B cell (primary cell): ENCODE measurements around the gene CTNNB1. TPM values are rescaled to one million over a fixed set of nuclear protein-coding genes. Genes with fewer than 3 reads are reported as not detected.

Source experiments
- ATAC-seq: fragments of 200-7000 bp; cut with Tn5 transposase; one replicate; pipeline ENCODE4 v1.10.0; 2021; ENCODE audit warnings: low read depth, mild to moderate bottlenecking, moderate number of reproducible peaks, moderate library complexity
- CTCF ChIA-PET: fragments of 350-600 bp; sonication (Branson Sonifier 250); formaldehyde crosslinking; loops from one replicate; lab custom pipeline; 2021; ENCODE audit warnings: antibody characterized with exemption, inconsistent platforms; lab: Charles Lee
- POLR2A ChIA-PET: fragments of 350-600 bp; sonication (Branson Sonifier 250); formaldehyde crosslinking; loops from one replicate; lab custom pipeline; 2021; ENCODE audit warnings: antibody characterized with exemption; lab: Charles Lee
- DNase-seq: peaks from one replicate; pipeline ENCODE4 v3.0.0; 2013
- H2AFZ ChIP-seq: 2 replicates; pipeline ENCODE4 v1.6.1; 2012; ENCODE audit warnings: mild to moderate bottlenecking, low read depth, low read length; ENCODE audit not compliant: insufficient read depth, poor library complexity, severe bottlenecking
- H3K27ac ChIP-seq, 2 donors: 1 replicate in 1 of 2; 2 replicates in 1 of 2; pipeline ENCODE4 v1.5.1; 2012 to 2013; ENCODE audit warnings: low read length in 2 of 2, mild to moderate bottlenecking in 2 of 2, moderate library complexity in 1 of 2
- H3K27me3 ChIP-seq, 4 experiments: fragments of 200-600 bp in 1 of 4; sonication (generic) in 1 of 4; replicated peaks in 1 of 4; 1 replicate in 2 of 4; 2 replicates in 2 of 4; pipeline versions ENCODE4 v1.6.1 to v1.7.0; 2013 to 2016; ENCODE audit warnings: low read length in 3 of 4, mild to moderate bottlenecking in 2 of 4, mixed read lengths in 1 of 4, moderate library complexity in 1 of 4; ENCODE audit not compliant: insufficient read depth in 4 of 4, control insufficient read depth in 3 of 4; ENCODE audit errors: control extremely low read depth in 1 of 4
- H3K36me3 ChIP-seq, 2 experiments: replicated peaks in 1 of 2; 1 replicate in 1 of 2; 2 replicates in 1 of 2; pipeline versions ENCODE4 v1.6.1 to v1.7.1; 2013; ENCODE audit warnings: low read length in 1 of 2; ENCODE audit not compliant: insufficient read depth in 2 of 2, control insufficient read depth in 1 of 2; ENCODE audit errors: control extremely low read depth in 1 of 2, extremely low read depth in 1 of 2
- H3K4me1 ChIP-seq, 2 donors: fragments of 200-600 bp in 1 of 2; sonication (generic) in 1 of 2; 1 replicate in 1 of 2; 2 replicates in 1 of 2; pipeline versions ENCODE4 v1.5.1 to v1.6.1; 2013 to 2017; ENCODE audit warnings: low read length in 2 of 2; ENCODE audit not compliant: control insufficient read depth in 2 of 2, insufficient read depth in 2 of 2
- H3K4me2 ChIP-seq: replicated peaks from 2 replicates; pipeline ENCODE3; 2012; ENCODE audit warnings: mild to moderate bottlenecking, low read depth, low read length; ENCODE audit not compliant: poor library complexity, severe bottlenecking
- H3K4me3 ChIP-seq, 5 experiments: fragments of 200-600 bp in 1 of 5; sonication (generic) in 1 of 5; 1 replicate in 3 of 5; 2 replicates in 2 of 5; pipeline versions ENCODE4 v1.5.1 to v1.7.0; 2011 to 2016; ENCODE audit warnings: low read length in 4 of 5, mild to moderate bottlenecking in 4 of 5, low read depth in 2 of 5, control low read depth in 1 of 5, moderate library complexity in 1 of 5; ENCODE audit not compliant: insufficient read depth in 1 of 5; ENCODE audit errors: control extremely low read depth in 1 of 5, extremely low read depth in 1 of 5
- H3K79me2 ChIP-seq: fragments of 200-600 bp; sonication (generic); one replicate; pipeline ENCODE4 v1.6.0; 2016; ENCODE audit warnings: low read length; ENCODE audit not compliant: control insufficient read depth, insufficient read depth
- H3K9ac ChIP-seq: fragments of 200-600 bp; sonication (generic); 2 replicates; pipeline ENCODE4 v1.6.1; 2017; ENCODE audit warnings: mild to moderate bottlenecking, low read length, moderate library complexity
- H3K9me3 ChIP-seq, 3 donors: one replicate each; pipeline versions ENCODE4 v1.6.1 to v1.7.1; 2013; ENCODE audit warnings: low read length in 2 of 3; ENCODE audit not compliant: control insufficient read depth in 2 of 3, insufficient read depth in 1 of 3; ENCODE audit errors: control extremely low read depth in 1 of 3
- H4K20me1 ChIP-seq: 2 replicates; pipeline ENCODE4 v1.6.0; 2012; ENCODE audit warnings: mild to moderate bottlenecking, low read length; ENCODE audit not compliant: insufficient read depth, control insufficient read depth, poor library complexity, severe bottlenecking
- H3K27ac Mint-ChIP-seq: one replicate; pipeline ENCODE4 v1.8.0; 2021; ENCODE audit warnings: mixed read lengths
- H3K27me3 Mint-ChIP-seq: one replicate; pipeline ENCODE4 v1.8.0; 2021; ENCODE audit warnings: mixed read lengths
- H3K4me1 Mint-ChIP-seq: one replicate; pipeline ENCODE4 v1.8.0; 2021; ENCODE audit warnings: mixed read lengths
- H3K4me3 Mint-ChIP-seq: one replicate; pipeline ENCODE4 v1.8.0; 2021; ENCODE audit warnings: mixed read lengths
- H3K9me3 Mint-ChIP-seq: one replicate; pipeline ENCODE4 v1.8.0; 2022; ENCODE audit warnings: mixed read lengths; ENCODE audit not compliant: insufficient read depth
- CTCF ChIP-seq: fragments of 200-600 bp; IDR thresholded peaks from one replicate; pipeline ENCODE4 v1.8.0; 2022; ENCODE audit warnings: antibody characterized with exemption, mild to moderate bottlenecking
- EZH2 ChIP-seq: IDR thresholded peaks from 2 replicates; pipeline ENCODE4 v1.6.1; 2012; ENCODE audit warnings: borderline replicate concordance, low read depth, mild to moderate bottlenecking, moderate library complexity, low read length; ENCODE audit not compliant: insufficient read depth, poor library complexity, severe bottlenecking
- WGBS: methylation state at CpG from one replicate; pipeline ENCODE4 v1.1.5; 2013; ENCODE audit warnings: missing lambda C conversion rate; ENCODE audit not compliant: insufficient coverage; 5-methylcytosine and 5-hydroxymethylcytosine counted together
- intact Hi-C: fragments of 100-400 bp; cut with micrococcal nuclease; formaldehyde crosslinking; loops from one replicate; pipeline ENCODE4 v1.10.0; 2022
- polyA plus RNA-seq: library from polyadenylated mRNA; depleted of rRNA; stranded (reverse); fragments of >200 nt; gene quantifications from 2 replicates; pipeline ENCODE4 v1.2.3, GENCODE V29; 2012
- total RNA-seq, 2 donors: library from RNA; stranded (reverse); fragments of 120-200 nt in 1 of 2; gene quantifications; 1 replicate in 1 of 2; 2 replicates in 1 of 2; pipeline versions ENCODE4 v1.2.3 to v1.2.4, GENCODE V29; 2013 to 2022

CTNNB1 gene
- total and polyA plus RNA-seq, 2 donors (not counting 1 experiment from before 2014, with no cell fraction given): 103 to 178 TPM

GRCh38 chr3:41259449-41260062, 60.3 kb downstream of the CTNNB1 start:
- no peaks in the 10 kb centered on the region for H3K36me3 ChIP-seq
- no peak for DNase-seq
- H4K20me1 ChIP-seq: no peaks in the 10 kb centered on the region
- no peak for TF ChIP-seq EZH2
- no peak for TF ChIP-seq CTCF
- no peaks in the 10 kb centered on the region for H3K4me1 Mint-ChIP-seq
- H3K79me2 ChIP-seq: no peaks in the 10 kb centered on the region
- no peaks in the 10 kb centered on the region for H3K4me1 ChIP-seq
- ChIA-PET CTCF (no interaction called here), POLR2A (no interaction called here)
- H3K4me3 Mint-ChIP-seq: no peak overlapping the region
- no peak overlapping the region for H3K27ac Mint-ChIP-seq
- no CpG with 5 or more reads among the region's 1 CpG for WGBS
- no peak overlapping the region for H3K27ac ChIP-seq
- no peaks in the 10 kb centered on the region for H3K27me3 ChIP-seq
- no peak overlapping the region for H3K9ac ChIP-seq
- no peaks in the 10 kb centered on the region for H3K9me3 ChIP-seq
- ATAC-seq: no peak
- no peaks in the 10 kb centered on the region for H3K27me3 Mint-ChIP-seq
- no peaks in the 10 kb centered on the region for H3K9me3 Mint-ChIP-seq
- no peak overlapping the region for H3K4me3 ChIP-seq
- H2AFZ ChIP-seq: no peak overlapping the region
- no peak overlapping the region for H3K4me2 ChIP-seq
- intact Hi-C loops: no loop called here

GRCh38 chr3:41260063-41260450, 60.8 kb downstream of the CTNNB1 start:
- TF ChIP-seq CTCF (no peak), EZH2 (no peak)
- ChIA-PET POLR2A (no interaction called here), CTCF (no interaction called here)
- intact Hi-C loops: no loop called here
- DNase-seq (no peak), ATAC-seq (no peak)
- no peak overlapping the region for H3K27ac Mint-ChIP-seq
- no peak overlapping the region for H3K4me3 Mint-ChIP-seq
- no peaks in the 10 kb centered on the region for H3K4me1 Mint-ChIP-seq
- WGBS: 100% methylated on average over 3 of the region's 3 CpGs
- H3K4me2 ChIP-seq: no peak overlapping the region
- no peaks in the 10 kb centered on the region for H3K9me3 ChIP-seq
- no peaks in the 10 kb centered on the region for H3K27me3 ChIP-seq
- H3K9me3 Mint-ChIP-seq: no peaks in the 10 kb centered on the region
- H4K20me1 ChIP-seq: no peaks in the 10 kb centered on the region
- H3K4me1 ChIP-seq: no peaks in the 10 kb centered on the region
- no peaks in the 10 kb centered on the region for H3K36me3 ChIP-seq
- no peak overlapping the region for H3K4me3 ChIP-seq
- no peaks in the 10 kb centered on the region for H3K79me2 ChIP-seq
- no peaks in the 10 kb centered on the region for H3K27me3 Mint-ChIP-seq
- H3K27ac ChIP-seq: no peak overlapping the region
- H2AFZ ChIP-seq: no peak overlapping the region
- no peak overlapping the region for H3K9ac ChIP-seq
